Lower leg skin (tissue), 4 donors: ENCODE measurements around the gene SCN2A. TPM values are rescaled to one million over a fixed set of nuclear protein-coding genes. Genes with fewer than 3 reads are reported as not detected.

Experiments used
- DNase-seq, 2 donors: peaks; one replicate each; pipeline ENCODE4 v3.0.0-alpha.2; 2019; ENCODE audit warnings: low spot score in 2 of 2
- H3K4me3 ChIP-seq: fragments of 200-600 bp; sonication (generic); 2 replicates; pipeline ENCODE4 v1.5.1; 2017; ENCODE audit warnings: mild to moderate bottlenecking, low read depth; ENCODE audit not compliant: poor library complexity, severe bottlenecking
- POLR2A ChIP-seq, 2 donors: fragments of 450-650 bp; IDR thresholded peaks; one replicate each; pipeline ENCODE4 v1.6.1; 2016 to 2017; ENCODE audit warnings: antibody characterized with exemption in 2 of 2, mild to moderate bottlenecking in 1 of 2, moderate library complexity in 1 of 2
- WGBS, 2 donors: methylation state at CpG; one replicate each; pipeline ENCODE4 v1.1.5; 2018; 5-methylcytosine and 5-hydroxymethylcytosine counted together
- intact Hi-C: fragments of 100-400 bp; cut with DNase I; formaldehyde crosslinking; loops from one replicate; pipeline ENCODE4 v1.15.0; 2023; ENCODE audit warnings: low total_unique reads
- total RNA-seq, 4 donors: library from RNA; depleted of rRNA; stranded (reverse); fragments of >200 nt; gene quantifications; one replicate each; pipeline ENCODE4 v1.1.0, GENCODE V29; 2016
- TF ChIP-seq, protein P1 (sequence below), 3 donors: fragments of 450-650 bp; IDR thresholded peaks; one replicate each; pipeline ENCODE4 v1.5.1; 2016; ENCODE audit warnings: antibody characterized with exemption in 3 of 3, mild to moderate bottlenecking in 3 of 3, moderate library complexity in 2 of 3

The SCN2A gene
- total RNA-seq, result under 1 TPM in 3 of 4 donors, not detected in 1; 0.03 to 0.29 (median 0.04) TPM

- DNase-seq, result peak in 1 of 2 donors; percentile 21
- TF ChIP-seq, protein P1, sequence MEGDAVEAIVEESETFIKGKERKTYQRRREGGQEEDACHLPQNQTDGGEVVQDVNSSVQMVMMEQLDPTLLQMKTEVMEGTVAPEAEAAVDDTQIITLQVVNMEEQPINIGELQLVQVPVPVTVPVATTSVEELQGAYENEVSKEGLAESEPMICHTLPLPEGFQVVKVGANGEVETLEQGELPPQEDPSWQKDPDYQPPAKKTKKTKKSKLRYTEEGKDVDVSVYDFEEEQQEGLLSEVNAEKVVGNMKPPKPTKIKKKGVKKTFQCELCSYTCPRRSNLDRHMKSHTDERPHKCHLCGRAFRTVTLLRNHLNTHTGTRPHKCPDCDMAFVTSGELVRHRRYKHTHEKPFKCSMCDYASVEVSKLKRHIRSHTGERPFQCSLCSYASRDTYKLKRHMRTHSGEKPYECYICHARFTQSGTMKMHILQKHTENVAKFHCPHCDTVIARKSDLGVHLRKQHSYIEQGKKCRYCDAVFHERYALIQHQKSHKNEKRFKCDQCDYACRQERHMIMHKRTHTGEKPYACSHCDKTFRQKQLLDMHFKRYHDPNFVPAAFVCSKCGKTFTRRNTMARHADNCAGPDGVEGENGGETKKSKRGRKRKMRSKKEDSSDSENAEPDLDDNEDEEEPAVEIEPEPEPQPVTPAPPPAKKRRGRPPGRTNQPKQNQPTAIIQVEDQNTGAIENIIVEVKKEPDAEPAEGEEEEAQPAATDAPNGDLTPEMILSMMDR (IDR thresholded peaks at IDR 0.05), result peak in 1 of 3 donors; percentile 49
- no peak for TF ChIP-seq POLR2A (IDR thresholded peaks at IDR 0.05)
- WGBS, 2 donors, result 31% methylated on average over 3 of the region's 3 CpGs
- H3K4me3 ChIP-seq, result no peak within 1 kb of the TSS
- intact Hi-C loops, result no loop called here
Observed at GRCh38 chr2:165239230-165239629, at the start of gene SCN2A. Gene SCN2A (plus strand): TSS chr2:165239414. CDS start chr2:165295824, 56,410 bp downstream.

DNA sequence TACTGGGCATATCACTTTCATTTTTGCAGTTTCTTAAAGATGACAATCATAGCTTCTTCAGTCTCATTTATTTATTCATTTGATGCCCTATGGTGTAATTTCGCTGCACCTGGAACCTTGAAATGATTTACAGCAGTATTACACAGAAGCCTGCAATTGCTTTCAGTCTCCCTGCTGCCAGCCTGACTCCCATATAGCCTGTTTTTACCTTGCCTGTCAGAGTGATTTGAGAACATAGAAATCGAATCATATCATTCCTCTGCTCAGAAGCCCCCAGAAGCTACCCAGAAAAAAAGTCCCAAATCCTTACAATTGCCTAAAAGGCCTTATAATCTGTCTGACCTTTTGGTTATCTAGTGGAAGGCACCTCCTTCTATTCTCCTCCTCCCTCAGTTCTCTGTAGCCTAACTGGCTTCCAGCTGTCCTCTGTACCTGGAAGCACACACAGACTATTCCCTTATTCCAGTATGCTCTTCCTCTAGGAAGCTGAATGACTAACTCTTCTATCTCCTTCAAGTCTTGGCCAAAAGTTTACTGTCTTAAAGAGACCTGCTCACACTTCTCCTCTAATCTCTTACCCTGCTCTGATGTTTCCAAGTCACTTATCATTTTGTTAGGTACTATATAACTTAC is 48.0 kb upstream of the SCN2A start:
- no peak overlapping the region for H3K4me3 ChIP-seq
- WGBS, 2 donors, result 36 to 47% methylated on average over 2 of the region's 2 CpGs
- DNase-seq, result no peak
- TF ChIP-seq POLR2A (IDR thresholded peaks at IDR 0.05), result no peak
- TF ChIP-seq, protein P1 (IDR thresholded peaks at IDR 0.05), result no peak
- intact Hi-C loops, result no loop called here

GRCh38 chr2:165192729-165193128 is 46.5 kb upstream of the SCN2A start:
- intact Hi-C loops, result no loop called here
- TF ChIP-seq, protein P1 (IDR thresholded peaks at IDR 0.05), result no peak
- no peak for TF ChIP-seq POLR2A (IDR thresholded peaks at IDR 0.05)
- DNase-seq, result no peak
- H3K4me3 ChIP-seq, result no peak overlapping the region
- 80 to 82% methylated on average over 2 of the region's 2 CpGs for WGBS, 2 donors

GRCh38 chr2:165193178-165193777 is 45.9 kb upstream of the SCN2A start:
- H3K4me3 ChIP-seq, result no peak overlapping the region
- TF ChIP-seq POLR2A (IDR thresholded peaks at IDR 0.05), result no peak
- TF ChIP-seq, protein P1 (IDR thresholded peaks at IDR 0.05), result no peak
- no peak for DNase-seq
- WGBS, 2 donors, result 83 to 84% methylated on average over 4 of the region's 4 CpGs
- intact Hi-C loops, result no loop called here

- TF ChIP-seq, protein P1 (IDR thresholded peaks at IDR 0.05), result no peak
- no peak for TF ChIP-seq POLR2A (IDR thresholded peaks at IDR 0.05)
- DNase-seq, result no peak
- 78 to 88% methylated on average over 4 of the region's 4 CpGs for WGBS, 2 donors
- no peak overlapping the region for H3K4me3 ChIP-seq
- intact Hi-C loops, result no loop called here
Observed at GRCh38 chr2:165196411-165196810, 42.8 kb upstream of the SCN2A start.
